ENCODE data around the gene DSTN. TPM values are rescaled to one million over a fixed set of nuclear protein-coding genes. Genes with fewer than 3 reads are reported as not detected.

Gene DSTN
- total and polyA plus RNA-seq, 9 of the 15 experiments (the other 6 are each of a cell fraction or from before 2014, with no cell fraction given): 25.7 to 88.3 (median 61.0) TPM

DNA sequence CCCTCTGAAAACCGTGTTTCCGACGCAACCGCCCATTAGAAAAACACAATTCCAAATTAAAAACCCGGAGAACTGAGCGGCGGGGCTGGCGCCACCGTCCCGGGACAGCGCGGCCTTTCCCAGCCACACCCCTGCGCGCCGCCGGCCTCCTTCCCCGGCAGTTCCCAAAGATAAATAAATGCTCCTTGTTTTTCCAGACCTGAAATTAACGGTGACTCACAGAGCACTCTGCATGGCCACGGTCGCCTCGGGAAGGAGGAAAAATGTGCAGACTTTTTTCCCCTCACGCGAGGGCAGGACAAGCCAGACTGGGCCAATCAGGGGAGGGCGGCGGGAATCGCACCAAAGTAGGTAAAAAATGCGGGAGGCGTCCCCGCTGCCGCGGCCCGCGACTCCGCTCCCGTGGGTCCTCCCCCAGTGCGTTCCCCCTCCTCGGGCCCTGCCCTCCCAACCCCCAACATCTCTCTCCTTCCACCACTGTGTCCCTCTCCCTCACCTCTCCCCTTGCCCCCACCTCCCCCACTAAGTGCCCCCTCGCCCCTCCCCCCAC is 828 bp upstream of the DSTN start (continued):
- peak in 1 of 2 experiments; percentile 14 for TF ChIP-seq E2F6 (IDR thresholded peaks at IDR 0.05; ENCODE audit: borderline replicate concordance in 1 of 2, extremely low read depth in 1 of 2, insufficient read depth in 1 of 2, insufficient read length in 1 of 2, low read depth in 1 of 2, low read length in 1 of 2, poor library complexity in 1 of 2, severe bottlenecking in 1 of 2)
- TF ChIP-seq BHLHE40 (IDR thresholded peaks at IDR 0.05; ENCODE audit: low read length): peak; percentile 36; the same call in 1 of the 2 replicates
- peak; percentile 36 for TF ChIP-seq NFYB (IDR thresholded peaks at IDR 0.05; ENCODE audit: extremely low read depth, insufficient read length)
- peak; percentile 17; the same call in 1 of the 2 replicates for TF ChIP-seq L3MBTL2 (IDR thresholded peaks at IDR 0.05)
- peak; percentile 24; the same call in 1 of the 2 replicates for TF ChIP-seq PHF8 (IDR thresholded peaks at IDR 0.05; ENCODE audit: borderline replicate concordance, low read length)
- TF ChIP-seq PHF21A (IDR thresholded peaks at IDR 0.05; ENCODE audit: borderline replicate concordance, low read depth): peak; percentile 57; the same call in 1 of the 2 replicates
- TF ChIP-seq MAZ (CRISPR knock-in tag; conservative IDR thresholded peaks at IDR 0.05 in 1 of 2, IDR thresholded peaks at IDR 0.05 in 1 of 2): 0 out of 4 replicates have a peak, but pooled peaks of 1 of the 2 experiments have one; percentile 13
- peak; percentile 64 for TF ChIP-seq FOSL1 (tag; conservative IDR thresholded peaks at IDR 0.05)
- 0 out of 2 replicates have a peak, but pooled peaks have one; percentile 54 for TF ChIP-seq TARDBP (IDR thresholded peaks at IDR 0.05)
- peak in 1 of 2 experiments; percentile 95; a peak in 2 of 4 replicates for TF ChIP-seq SRF (CRISPR knock-in tag; IDR thresholded peaks at IDR 0.05)
- TF ChIP-seq CHD2 (IDR thresholded peaks at IDR 0.05; ENCODE audit: low read depth, low read length): 0 out of 2 replicates have a peak, but pooled peaks have one; percentile 21
- TF ChIP-seq ZFX (CRISPR knock-in tag; IDR thresholded peaks at IDR 0.05): peak; percentile 32; the same call in 1 of the 2 replicates
- peak in 1 of 2 experiments; percentile 42; a peak in 1 of 4 replicates for TF ChIP-seq NRF1 (conservative IDR thresholded peaks at IDR 0.05 in 1 of 2, IDR thresholded peaks at IDR 0.05 in 1 of 2)
- TF ChIP-seq KDM5B (IDR thresholded peaks at IDR 0.05; ENCODE audit: insufficient replicate concordance, low read depth, low read length): peak; percentile 62
- no peak for TF ChIP-seq ASH1L (IDR thresholded peaks at IDR 0.05; ENCODE audit: borderline replicate concordance, low read depth, partially characterized antibody)
